Smooth muscle cell (in vitro differentiated cells): ENCODE data around the gene TRH. TPM values are rescaled to one million over a fixed set of nuclear protein-coding genes. Genes with fewer than 3 reads are reported as not detected.

Experiments
- DNase-seq: peaks from one replicate; lab custom pipeline; 2025; ENCODE audit not compliant: unreplicated experiment; lab: John Stamatoyannopoulos, UW
- H2AFZ ChIP-seq: fragments of 200-600 bp; sonication (generic); 2 replicates; pipeline ENCODE4 v1.6.0; 2016; ENCODE audit warnings: antibody characterized with exemption, low read depth, mild to moderate bottlenecking
- H3F3A ChIP-seq: fragments of 200-600 bp; sonication (generic); 2 replicates; pipeline ENCODE4 v1.6.0; 2017; ENCODE audit warnings: antibody characterized with exemption, low read depth
- H3K27ac ChIP-seq: fragments of 200-600 bp; sonication (generic); 2 replicates; pipeline ENCODE4 v1.5.1; 2016; ENCODE audit warnings: low read depth, mild to moderate bottlenecking
- H3K27me3 ChIP-seq: fragments of 200-600 bp; sonication (generic); 2 replicates; pipeline ENCODE4 v1.6.1; 2016; ENCODE audit warnings: low read depth, mild to moderate bottlenecking
- H3K36me3 ChIP-seq: fragments of 200-600 bp; sonication (generic); 2 replicates; pipeline ENCODE4 v1.5.1; 2016; ENCODE audit warnings: low read depth
- H3K4me1 ChIP-seq: fragments of 200-600 bp; sonication (generic); 2 replicates; pipeline ENCODE4 v1.5.1; 2016; ENCODE audit warnings: low read depth
- H3K4me2 ChIP-seq: fragments of 200-600 bp; sonication (generic); 2 replicates; pipeline ENCODE4 v1.6.0; 2016; ENCODE audit warnings: mild to moderate bottlenecking
- H3K4me3 ChIP-seq: fragments of 200-600 bp; sonication (generic); 2 replicates; pipeline ENCODE4 v1.5.1; 2016; ENCODE audit warnings: mild to moderate bottlenecking
- H3K79me2 ChIP-seq: fragments of 200-600 bp; sonication (generic); 2 replicates; pipeline ENCODE4 v1.6.0; 2016; ENCODE audit warnings: low read depth, mild to moderate bottlenecking
- H3K9ac ChIP-seq: fragments of 200-600 bp; sonication (generic); 2 replicates; pipeline ENCODE4 v1.6.0; 2016; ENCODE audit warnings: low read depth
- H3K9me3 ChIP-seq: fragments of 200-600 bp; sonication (generic); replicated peaks from 2 replicates; pipeline ENCODE4 v1.5.1; 2016; ENCODE audit warnings: low read depth
- H4K20me1 ChIP-seq: fragments of 200-600 bp; sonication (generic); 2 replicates; pipeline ENCODE4 v1.6.0; 2016; ENCODE audit warnings: low read depth
- CTCF ChIP-seq: fragments of 200-600 bp; sonication (generic); IDR thresholded peaks from 2 replicates; pipeline ENCODE4 v1.5.1; 2017; ENCODE audit warnings: borderline replicate concordance, mild to moderate bottlenecking, antibody characterized with exemption; ENCODE audit not compliant: insufficient read depth, poor library complexity, severe bottlenecking
- WGBS: methylation state at CpG from one replicate; pipeline ENCODE4 v1.1.7; 2016; ENCODE audit warnings: low lambda C conversion rate; 5-methylcytosine and 5-hydroxymethylcytosine counted together
- polyA plus RNA-seq: library from polyadenylated mRNA; unstranded; fragments of >200 nt; fragmentation: Nextera tagmentation; extraction: Ambion mirVana; gene quantifications from 2 replicates; pipeline ENCODE4 v1.2.1, GENCODE V29; 2016
- total RNA-seq: library from RNA; depleted of rRNA; stranded (reverse); fragments of >200 nt; gene quantifications from 2 replicates; pipeline ENCODE4 v1.2.3, GENCODE V29; 2014

TRH gene
- total and polyA plus RNA-seq, 2 experiments from 2014 or later: not detected

- Histone ChIP-seq H3K4me2 (no peak overlapping the region), H3K4me1 (peaks cover 21% of the 10 kb centered on the region), H3K36me3 (no peaks in the 10 kb centered on the region), H4K20me1 (no peaks in the 10 kb centered on the region), H3K27ac (no peak overlapping the region), H3K79me2 (no peaks in the 10 kb centered on the region), H3K9me3 (no peaks in the 10 kb centered on the region), H3K4me3 (no peak overlapping the region), H3K27me3 (peaks cover 19% of the 10 kb centered on the region), H3F3A (no peaks in the 10 kb centered on the region), H2AFZ (no peak overlapping the region), H3K9ac (no peak overlapping the region)
- WGBS: 75% methylated on average over 6 of the region's 6 CpGs
- no peak for DNase-seq
- TF ChIP-seq CTCF: no peak
Measured at GRCh38 chr3:129952556-129953355, 21.8 kb upstream of the TRH start.

- TF ChIP-seq CTCF: no peak
- no peaks in the 10 kb centered on the region for H3K9me3 ChIP-seq
- H3K79me2 ChIP-seq: no peaks in the 10 kb centered on the region
- no peaks in the 10 kb centered on the region for H3K36me3 ChIP-seq
- no peak overlapping the region for H3K9ac ChIP-seq
- H3K27me3 ChIP-seq: peaks cover 27% of the 10 kb centered on the region
- H3K27ac ChIP-seq: no peak overlapping the region
- no peaks in the 10 kb centered on the region for H4K20me1 ChIP-seq
- H3K4me2 ChIP-seq: no peak overlapping the region
- H2AFZ ChIP-seq: no peak overlapping the region
- H3K4me3 ChIP-seq: no peak overlapping the region
- 65% methylated on average over 5 of the region's 5 CpGs for WGBS
- DNase-seq: no peak
- no peaks in the 10 kb centered on the region for H3F3A ChIP-seq
- peaks cover 21% of the 10 kb centered on the region for H3K4me1 ChIP-seq
Measured at GRCh38 chr3:129953621-129954020, 20.9 kb upstream of the TRH start.

- Histone ChIP-seq H3K27me3 (peaks cover 33% of the 10 kb centered on the region), H3K4me1 (peaks cover 21% of the 10 kb centered on the region), H3K9ac (no peak overlapping the region), H3K27ac (no peak overlapping the region), H3K4me2 (no peak overlapping the region), H2AFZ (no peak overlapping the region), H3K4me3 (no peak overlapping the region), H3F3A (no peaks in the 10 kb centered on the region), H3K36me3 (no peaks in the 10 kb centered on the region), H3K79me2 (no peaks in the 10 kb centered on the region), H3K9me3 (no peaks in the 10 kb centered on the region), H4K20me1 (no peaks in the 10 kb centered on the region)
- DNase-seq: no peak
- WGBS: 53% methylated on average over 2 of the region's 2 CpGs
- TF ChIP-seq CTCF: no peak
Measured at GRCh38 chr3:129954514-129954913, 20.0 kb upstream of the TRH start.

GRCh38 chr3:129956936-129957335 lies 17.6 kb upstream of the TRH start:
- H3K79me2 ChIP-seq: no peaks in the 10 kb centered on the region
- no peak for DNase-seq
- no peak overlapping the region for H3K4me3 ChIP-seq
- no peaks in the 10 kb centered on the region for H3F3A ChIP-seq
- no peak overlapping the region for H3K9ac ChIP-seq
- no peak overlapping the region for H2AFZ ChIP-seq
- H4K20me1 ChIP-seq: no peaks in the 10 kb centered on the region
- no peaks in the 10 kb centered on the region for H3K36me3 ChIP-seq
- H3K9me3 ChIP-seq: no peaks in the 10 kb centered on the region
- no peak overlapping the region for H3K4me2 ChIP-seq
- no peak for TF ChIP-seq CTCF
- H3K4me1 ChIP-seq: peaks cover 21% of the 10 kb centered on the region
- no peak overlapping the region for H3K27ac ChIP-seq
- H3K27me3 ChIP-seq: peaks cover 49% of the 10 kb centered on the region
